ENCODE data around the gene SNX25.

DNA sequence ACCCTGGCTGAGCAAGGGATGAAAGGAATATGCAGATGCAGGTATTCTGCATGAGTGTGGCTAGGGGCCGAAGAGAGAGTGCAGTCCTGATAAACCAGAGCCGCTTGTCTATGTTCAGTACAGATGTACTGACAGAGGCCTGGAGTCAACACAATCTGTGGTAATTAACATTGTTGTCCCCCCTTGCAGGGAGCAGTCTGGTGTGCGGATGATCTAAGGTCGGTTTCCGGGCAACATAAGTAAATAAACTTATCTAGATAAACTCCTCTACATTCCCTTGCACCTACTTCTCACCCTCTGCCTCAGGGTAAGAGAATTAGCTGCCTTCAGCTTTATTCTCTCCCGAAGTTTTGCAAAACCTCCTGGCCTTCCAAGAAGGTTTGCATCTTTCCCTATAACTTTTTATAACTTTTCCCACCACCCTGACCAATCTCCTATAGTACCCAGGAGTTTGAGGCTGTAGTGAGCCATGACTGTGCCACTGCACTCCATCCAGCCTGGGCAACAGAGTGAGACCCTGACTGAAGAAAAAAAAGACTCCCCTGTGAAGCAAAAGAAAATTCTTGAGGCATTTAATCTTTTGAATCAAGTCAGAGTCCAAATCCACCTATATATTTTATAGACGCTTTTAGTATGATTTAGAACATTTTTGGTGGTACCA, 26.6 kb downstream of the SNX25 start:
- TF ChIP-seq POLR2AphosphoS5 (IDR thresholded peaks at IDR 0.05; ENCODE audit: low read depth, low read length) (no peak), SIN3A (IDR thresholded peaks at IDR 0.05; ENCODE audit: borderline replicate concordance, insufficient read depth, low read length) (no peak), TAF1 (IDR thresholded peaks at IDR 0.05; ENCODE audit: borderline replicate concordance, insufficient read depth, low read length) (no peak), FOXP2 (optimal IDR thresholded peaks at IDR 0.05; ENCODE audit: borderline replicate concordance, extremely low read depth, extremely low read length, insufficient read depth) (no peak)
- TF ChIP-seq, protein P1, sequence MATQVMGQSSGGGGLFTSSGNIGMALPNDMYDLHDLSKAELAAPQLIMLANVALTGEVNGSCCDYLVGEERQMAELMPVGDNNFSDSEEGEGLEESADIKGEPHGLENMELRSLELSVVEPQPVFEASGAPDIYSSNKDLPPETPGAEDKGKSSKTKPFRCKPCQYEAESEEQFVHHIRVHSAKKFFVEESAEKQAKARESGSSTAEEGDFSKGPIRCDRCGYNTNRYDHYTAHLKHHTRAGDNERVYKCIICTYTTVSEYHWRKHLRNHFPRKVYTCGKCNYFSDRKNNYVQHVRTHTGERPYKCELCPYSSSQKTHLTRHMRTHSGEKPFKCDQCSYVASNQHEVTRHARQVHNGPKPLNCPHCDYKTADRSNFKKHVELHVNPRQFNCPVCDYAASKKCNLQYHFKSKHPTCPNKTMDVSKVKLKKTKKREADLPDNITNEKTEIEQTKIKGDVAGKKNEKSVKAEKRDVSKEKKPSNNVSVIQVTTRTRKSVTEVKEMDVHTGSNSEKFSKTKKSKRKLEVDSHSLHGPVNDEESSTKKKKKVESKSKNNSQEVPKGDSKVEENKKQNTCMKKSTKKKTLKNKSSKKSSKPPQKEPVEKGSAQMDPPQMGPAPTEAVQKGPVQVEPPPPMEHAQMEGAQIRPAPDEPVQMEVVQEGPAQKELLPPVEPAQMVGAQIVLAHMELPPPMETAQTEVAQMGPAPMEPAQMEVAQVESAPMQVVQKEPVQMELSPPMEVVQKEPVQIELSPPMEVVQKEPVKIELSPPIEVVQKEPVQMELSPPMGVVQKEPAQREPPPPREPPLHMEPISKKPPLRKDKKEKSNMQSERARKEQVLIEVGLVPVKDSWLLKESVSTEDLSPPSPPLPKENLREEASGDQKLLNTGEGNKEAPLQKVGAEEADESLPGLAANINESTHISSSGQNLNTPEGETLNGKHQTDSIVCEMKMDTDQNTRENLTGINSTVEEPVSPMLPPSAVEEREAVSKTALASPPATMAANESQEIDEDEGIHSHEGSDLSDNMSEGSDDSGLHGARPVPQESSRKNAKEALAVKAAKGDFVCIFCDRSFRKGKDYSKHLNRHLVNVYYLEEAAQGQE (IDR thresholded peaks at IDR 0.05; ENCODE audit: insufficient read depth in 1 of 2, low read depth in 2 of 2, low read length in 2 of 2): no peak
